Panc1 (cell line): Measurements from ENCODE around the gene TMEM100. TPM values are rescaled to one million over a fixed set of nuclear protein-coding genes. Genes with fewer than 3 reads are reported as not detected.

ENCODE experiments used
- ATAC-seq: fragments of 200-7000 bp; cut with Tn5 transposase; 2 replicates; pipeline ENCODE4 v1.9.1; 2020; ENCODE audit warnings: mild to moderate bottlenecking, moderate library complexity
- BruUV-seq: library from RNA; stranded (reverse); fragments of 400-500 nt; replicated peaks from 2 replicates; lab custom pipeline; 2021; lab: Mats Ljungman, UMichigan
- CTCF ChIA-PET: fragments of 300-600 bp; sonication (Branson Sonifier 250); formaldehyde crosslinking; loops from one replicate; lab custom pipeline; 2022; ENCODE audit warnings: antibody characterized with exemption; lab: Charles Lee
- POLR2A ChIA-PET: fragments of 300-600 bp; sonication (Branson Sonifier 250); formaldehyde crosslinking; loops from one replicate; lab custom pipeline; 2022; ENCODE audit warnings: antibody characterized with exemption; lab: Charles Lee
- DNase-seq: peaks from one replicate; pipeline ENCODE4 v3.0.0-alpha.2; 2010; ENCODE audit warnings: low read depth, low spot score
- H3K27ac ChIP-seq: 2 replicates; pipeline ENCODE4 v1.5.1; 2011; ENCODE audit warnings: mild to moderate bottlenecking, low read length, inconsistent platforms
- H3K27me3 ChIP-seq: fragments of 200-500 bp; sonication (Bioruptor generic); 2 replicates; pipeline ENCODE4 v1.6.0; 2014; ENCODE audit warnings: low read length, inconsistent platforms; ENCODE audit not compliant: control insufficient read depth, insufficient read depth
- H3K36me3 ChIP-seq: fragments of 200-500 bp; sonication (Bioruptor generic); 2 replicates; pipeline ENCODE4 v1.5.1; 2014; ENCODE audit warnings: inconsistent platforms, mild to moderate bottlenecking, low read length, moderate library complexity; ENCODE audit not compliant: control insufficient read depth, insufficient read depth
- H3K4me1 ChIP-seq: 2 replicates; pipeline ENCODE4 v1.5.1; 2011; ENCODE audit warnings: inconsistent platforms, mild to moderate bottlenecking, low read length, moderate library complexity; ENCODE audit not compliant: control insufficient read depth, insufficient read depth
- H3K4me3 ChIP-seq, 2 experiments: 2 replicates each; pipeline ENCODE4 v1.5.1; 2011 to 2012; ENCODE audit warnings: low read depth in 2 of 2, low read length in 2 of 2, mild to moderate bottlenecking in 2 of 2, inconsistent platforms in 1 of 2, moderate library complexity in 1 of 2
- H3K9me3 ChIP-seq: fragments of 200-500 bp; sonication (Bioruptor generic); 2 replicates; pipeline ENCODE4 v1.5.1; 2014; ENCODE audit warnings: low read depth, mild to moderate bottlenecking, inconsistent platforms, low read length, moderate library complexity; ENCODE audit not compliant: control insufficient read depth, insufficient read depth
- POLR2AphosphoS5 ChIP-seq: IDR thresholded peaks from 2 replicates; pipeline ENCODE4 v1.6.1; 2012; ENCODE audit warnings: mild to moderate bottlenecking, low read depth, low read length, moderate library complexity
- SIN3A ChIP-seq: IDR thresholded peaks from 2 replicates; pipeline ENCODE4 v1.6.1; 2012; ENCODE audit warnings: low read depth, mild to moderate bottlenecking, low read length, moderate library complexity, borderline replicate concordance; ENCODE audit not compliant: insufficient read depth
- TCF7L2 ChIP-seq: IDR thresholded peaks from 2 replicates; pipeline ENCODE4 v1.6.1; 2011; ENCODE audit warnings: mild to moderate bottlenecking, low read depth, low read length, inconsistent platforms
- in situ Hi-C: cut with HindIII; loops from 2 replicates; pipeline ENCODE4 v1.10.0; 2016; ENCODE audit warnings: low sequenced_read_pairs, low pct_unique_long_range_greater_than_20kb
- intact Hi-C: fragments of 100-400 bp; cut with micrococcal nuclease; formaldehyde crosslinking; loops from one replicate; pipeline ENCODE4 v1.10.0; 2022; ENCODE audit not compliant: unreplicated experiment
- total RNA-seq: library from RNA; stranded (reverse); gene quantifications from one replicate; pipeline ENCODE4 v1.2.1, GENCODE V29; 2021; ENCODE audit not compliant: unreplicated experiment
- TF ChIP-seq, protein P1 (sequence below): fragments of 450-650 bp; IDR thresholded peaks from 2 replicates; pipeline ENCODE4 v1.5.1; 2017; ENCODE audit warnings: mild to moderate bottlenecking
- TF ChIP-seq, protein P2 (sequence below), 2 experiments: IDR thresholded peaks; 2 replicates each; pipeline ENCODE4 v1.6.1; 2011 to 2012; ENCODE audit warnings: low read depth in 2 of 2, control low read depth in 1 of 2, low read length in 1 of 2, mild to moderate bottlenecking in 1 of 2, moderate library complexity in 1 of 2; ENCODE audit not compliant: insufficient read depth in 1 of 2

The TMEM100 gene
- total RNA-seq, 1 experiment from 2014 or later: 0.10 TPM

GRCh38 chr17:55764610-55765009 lies 41.9 kb upstream of the TMEM100 start:
- H3K9me3 ChIP-seq: no peaks in the 10 kb centered on the region
- 0 out of 2 replicates have a peak, but pooled peaks cover 3% of the 10 kb centered on the region for H3K4me1 ChIP-seq
- ATAC-seq (no peak), DNase-seq (no peak)
- intact Hi-C loops: no loop called here
- H3K27me3 ChIP-seq: no peaks in the 10 kb centered on the region
- no peak overlapping the region for H3K4me3 ChIP-seq
- ChIA-PET POLR2A (no interaction called here), CTCF (interaction anchor here (0.6 kb wide), 1 partner anchor 13 kb away, joined by 5 read pairs; the partner anchor contains the start of gene PCTP)
- TF ChIP-seq TCF7L2 (no peak), SIN3A (no peak), POLR2AphosphoS5 (no peak)
- TF ChIP-seq, protein P1, sequence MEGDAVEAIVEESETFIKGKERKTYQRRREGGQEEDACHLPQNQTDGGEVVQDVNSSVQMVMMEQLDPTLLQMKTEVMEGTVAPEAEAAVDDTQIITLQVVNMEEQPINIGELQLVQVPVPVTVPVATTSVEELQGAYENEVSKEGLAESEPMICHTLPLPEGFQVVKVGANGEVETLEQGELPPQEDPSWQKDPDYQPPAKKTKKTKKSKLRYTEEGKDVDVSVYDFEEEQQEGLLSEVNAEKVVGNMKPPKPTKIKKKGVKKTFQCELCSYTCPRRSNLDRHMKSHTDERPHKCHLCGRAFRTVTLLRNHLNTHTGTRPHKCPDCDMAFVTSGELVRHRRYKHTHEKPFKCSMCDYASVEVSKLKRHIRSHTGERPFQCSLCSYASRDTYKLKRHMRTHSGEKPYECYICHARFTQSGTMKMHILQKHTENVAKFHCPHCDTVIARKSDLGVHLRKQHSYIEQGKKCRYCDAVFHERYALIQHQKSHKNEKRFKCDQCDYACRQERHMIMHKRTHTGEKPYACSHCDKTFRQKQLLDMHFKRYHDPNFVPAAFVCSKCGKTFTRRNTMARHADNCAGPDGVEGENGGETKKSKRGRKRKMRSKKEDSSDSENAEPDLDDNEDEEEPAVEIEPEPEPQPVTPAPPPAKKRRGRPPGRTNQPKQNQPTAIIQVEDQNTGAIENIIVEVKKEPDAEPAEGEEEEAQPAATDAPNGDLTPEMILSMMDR: no peak
- TF ChIP-seq, protein P2, sequence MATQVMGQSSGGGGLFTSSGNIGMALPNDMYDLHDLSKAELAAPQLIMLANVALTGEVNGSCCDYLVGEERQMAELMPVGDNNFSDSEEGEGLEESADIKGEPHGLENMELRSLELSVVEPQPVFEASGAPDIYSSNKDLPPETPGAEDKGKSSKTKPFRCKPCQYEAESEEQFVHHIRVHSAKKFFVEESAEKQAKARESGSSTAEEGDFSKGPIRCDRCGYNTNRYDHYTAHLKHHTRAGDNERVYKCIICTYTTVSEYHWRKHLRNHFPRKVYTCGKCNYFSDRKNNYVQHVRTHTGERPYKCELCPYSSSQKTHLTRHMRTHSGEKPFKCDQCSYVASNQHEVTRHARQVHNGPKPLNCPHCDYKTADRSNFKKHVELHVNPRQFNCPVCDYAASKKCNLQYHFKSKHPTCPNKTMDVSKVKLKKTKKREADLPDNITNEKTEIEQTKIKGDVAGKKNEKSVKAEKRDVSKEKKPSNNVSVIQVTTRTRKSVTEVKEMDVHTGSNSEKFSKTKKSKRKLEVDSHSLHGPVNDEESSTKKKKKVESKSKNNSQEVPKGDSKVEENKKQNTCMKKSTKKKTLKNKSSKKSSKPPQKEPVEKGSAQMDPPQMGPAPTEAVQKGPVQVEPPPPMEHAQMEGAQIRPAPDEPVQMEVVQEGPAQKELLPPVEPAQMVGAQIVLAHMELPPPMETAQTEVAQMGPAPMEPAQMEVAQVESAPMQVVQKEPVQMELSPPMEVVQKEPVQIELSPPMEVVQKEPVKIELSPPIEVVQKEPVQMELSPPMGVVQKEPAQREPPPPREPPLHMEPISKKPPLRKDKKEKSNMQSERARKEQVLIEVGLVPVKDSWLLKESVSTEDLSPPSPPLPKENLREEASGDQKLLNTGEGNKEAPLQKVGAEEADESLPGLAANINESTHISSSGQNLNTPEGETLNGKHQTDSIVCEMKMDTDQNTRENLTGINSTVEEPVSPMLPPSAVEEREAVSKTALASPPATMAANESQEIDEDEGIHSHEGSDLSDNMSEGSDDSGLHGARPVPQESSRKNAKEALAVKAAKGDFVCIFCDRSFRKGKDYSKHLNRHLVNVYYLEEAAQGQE (IDR thresholded peaks at IDR 0.05; ENCODE audit: insufficient read depth in 1 of 2, low read depth in 2 of 2, low read length in 1 of 2): no peak
- no peak overlapping the region for H3K27ac ChIP-seq
- in situ Hi-C loops: no loop called here
- BruUV-seq: no TSS peak
- H3K36me3 ChIP-seq: no peaks in the 10 kb centered on the region

GRCh38 chr17:55763856-55764255 lies 41.2 kb upstream of the TMEM100 start:
- DNase-seq: no peak
- no peaks in the 10 kb centered on the region for H3K27me3 ChIP-seq
- ChIA-PET CTCF (interaction anchor here (0.6 kb wide), 1 partner anchor 13 kb away, joined by 5 read pairs; the partner anchor contains the start of gene PCTP), POLR2A (no interaction called here)
- H3K4me3 ChIP-seq: no peak overlapping the region
- intact Hi-C loops: no loop called here
- H3K27ac ChIP-seq: no peak overlapping the region
- no TSS peak for BruUV-seq
- no peaks in the 10 kb centered on the region for H3K9me3 ChIP-seq
- no peaks in the 10 kb centered on the region for H3K36me3 ChIP-seq
- in situ Hi-C loops: no loop called here
- H3K4me1 ChIP-seq: no peaks in the 10 kb centered on the region
- no peak for ATAC-seq
- TF ChIP-seq TCF7L2 (no peak), POLR2AphosphoS5 (no peak), SIN3A (no peak)
- TF ChIP-seq, protein P2 (IDR thresholded peaks at IDR 0.05; ENCODE audit: insufficient read depth in 1 of 2, low read depth in 2 of 2, low read length in 1 of 2): no peak
- TF ChIP-seq, protein P1: no peak
